ENCODE results near the gene ZNF618.

ZNF618 gene

DNA sequence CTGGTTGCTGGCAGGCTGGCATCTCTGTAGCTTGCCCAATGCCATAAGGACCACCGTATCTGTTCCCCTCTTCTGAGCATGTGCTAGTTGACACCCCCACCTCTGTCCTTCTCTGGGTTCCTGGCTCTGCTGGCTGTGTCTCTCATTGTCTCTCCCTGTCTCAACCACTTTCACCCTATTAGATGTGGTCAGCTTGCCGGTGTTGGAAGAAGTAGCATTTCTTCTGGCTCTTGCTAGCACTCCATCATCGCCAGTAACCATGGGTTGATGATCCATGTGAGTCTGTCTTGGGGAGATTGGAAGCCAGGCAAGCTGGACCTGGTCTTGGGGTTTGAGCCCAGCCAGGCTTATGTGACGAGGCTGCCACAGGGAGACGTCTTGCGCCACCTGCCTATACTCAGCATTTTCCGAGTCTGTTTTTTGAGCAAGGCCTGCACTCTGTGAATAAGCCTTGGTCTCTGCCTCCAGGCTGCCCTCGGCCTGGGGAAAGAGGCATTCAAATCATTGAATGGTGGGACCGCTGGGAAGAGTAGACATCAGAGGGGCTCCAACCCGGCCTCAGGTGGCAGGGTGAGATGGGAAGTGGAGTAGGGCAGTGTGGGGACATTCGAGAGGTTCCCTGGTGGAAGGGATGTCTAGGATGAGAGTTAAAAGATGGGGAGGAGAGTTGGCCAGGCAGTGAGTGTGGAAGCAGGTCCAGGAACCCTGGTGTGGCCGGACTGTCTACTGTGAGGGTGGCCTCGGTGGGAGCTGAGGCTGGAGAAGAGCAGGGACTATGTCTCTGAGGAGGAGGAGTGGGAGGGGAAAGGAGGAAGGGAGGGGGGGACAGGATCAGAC lies 74.3 kb downstream of the ZNF618 start:
- no peaks in the 10 kb centered on the region for H3K4me1 ChIP-seq (ENCODE audit: control insufficient read depth, insufficient read depth, low read length, poor library complexity, severe bottlenecking)
- H3K4me3 ChIP-seq (ENCODE audit: insufficient read depth, low read depth, low read length, poor library complexity, severe bottlenecking) = no peak overlapping the region
- H3K27me3 ChIP-seq (replicated peaks; ENCODE audit: control insufficient read depth, insufficient read depth, low read length, poor library complexity, severe bottlenecking) = no peaks in the 10 kb centered on the region
- no peaks in the 10 kb centered on the region for H3K36me3 ChIP-seq (ENCODE audit: control insufficient read depth, insufficient read depth, low read length)
- H3K27ac ChIP-seq (ENCODE audit: insufficient read depth, low read length, poor library complexity, severe bottlenecking) = no peak overlapping the region
- no peaks in the 10 kb centered on the region for H3K9me3 ChIP-seq (ENCODE audit: control insufficient read depth, low read length)
- no peak for DNase-seq

DNA sequence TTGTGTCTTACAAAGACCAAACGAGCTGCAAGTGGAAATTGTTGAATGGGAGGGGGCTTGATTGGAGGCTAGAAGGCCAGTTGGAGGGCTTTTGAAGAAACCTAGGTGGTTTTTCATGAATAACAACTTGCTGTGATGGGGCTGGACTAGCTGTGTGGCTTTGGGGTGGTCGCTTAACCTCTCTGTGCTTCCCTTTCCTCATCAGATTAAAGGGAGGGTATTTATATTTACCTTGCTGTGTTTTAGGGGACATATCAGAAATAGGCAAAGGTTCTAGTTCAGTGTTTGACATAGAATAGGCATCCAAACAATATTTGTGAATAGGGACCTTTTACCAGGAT lies 74.9 kb downstream of the ZNF618 start:
- no peaks in the 10 kb centered on the region for H3K36me3 ChIP-seq (ENCODE audit: control insufficient read depth, insufficient read depth, low read length)
- no peaks in the 10 kb centered on the region for H3K4me1 ChIP-seq (ENCODE audit: control insufficient read depth, insufficient read depth, low read length, poor library complexity, severe bottlenecking)
- H3K4me3 ChIP-seq (ENCODE audit: insufficient read depth, low read depth, low read length, poor library complexity, severe bottlenecking) = no peak overlapping the region
- no peaks in the 10 kb centered on the region for H3K9me3 ChIP-seq (ENCODE audit: control insufficient read depth, low read length)
- no peaks in the 10 kb centered on the region for H3K27me3 ChIP-seq (replicated peaks; ENCODE audit: control insufficient read depth, insufficient read depth, low read length, poor library complexity, severe bottlenecking)
- DNase-seq = no peak
- H3K27ac ChIP-seq (ENCODE audit: insufficient read depth, low read length, poor library complexity, severe bottlenecking) = no peak overlapping the region

DNA sequence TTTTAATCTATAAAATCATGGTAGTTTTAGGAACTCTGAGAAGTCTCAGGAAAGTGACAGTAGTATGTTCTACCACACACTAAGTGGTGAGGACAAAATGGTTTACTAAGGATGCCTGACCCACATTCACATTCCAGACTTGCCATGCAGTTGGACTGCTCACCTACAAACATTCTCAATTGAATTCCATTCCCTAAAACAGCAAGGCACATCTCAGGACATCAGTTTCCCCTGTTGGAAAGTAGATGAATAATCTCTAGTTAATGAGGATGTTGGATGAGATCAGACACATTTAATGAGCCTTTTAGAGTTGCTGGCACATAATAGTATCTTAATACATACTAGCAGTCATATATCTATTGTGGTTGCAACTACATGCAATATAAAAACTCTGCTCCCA lies 76.6 kb downstream of the ZNF618 start:
- no peaks in the 10 kb centered on the region for H3K36me3 ChIP-seq (ENCODE audit: control insufficient read depth, insufficient read depth, low read length)
- H3K4me1 ChIP-seq (ENCODE audit: control insufficient read depth, insufficient read depth, low read length, poor library complexity, severe bottlenecking) = no peaks in the 10 kb centered on the region
- no peak overlapping the region for H3K27ac ChIP-seq (ENCODE audit: insufficient read depth, low read length, poor library complexity, severe bottlenecking)
- DNase-seq = no peak
- no peaks in the 10 kb centered on the region for H3K27me3 ChIP-seq (replicated peaks; ENCODE audit: control insufficient read depth, insufficient read depth, low read length, poor library complexity, severe bottlenecking)
- H3K9me3 ChIP-seq (ENCODE audit: control insufficient read depth, low read length) = no peaks in the 10 kb centered on the region
- H3K4me3 ChIP-seq (ENCODE audit: insufficient read depth, low read depth, low read length, poor library complexity, severe bottlenecking) = no peak overlapping the region

DNA sequence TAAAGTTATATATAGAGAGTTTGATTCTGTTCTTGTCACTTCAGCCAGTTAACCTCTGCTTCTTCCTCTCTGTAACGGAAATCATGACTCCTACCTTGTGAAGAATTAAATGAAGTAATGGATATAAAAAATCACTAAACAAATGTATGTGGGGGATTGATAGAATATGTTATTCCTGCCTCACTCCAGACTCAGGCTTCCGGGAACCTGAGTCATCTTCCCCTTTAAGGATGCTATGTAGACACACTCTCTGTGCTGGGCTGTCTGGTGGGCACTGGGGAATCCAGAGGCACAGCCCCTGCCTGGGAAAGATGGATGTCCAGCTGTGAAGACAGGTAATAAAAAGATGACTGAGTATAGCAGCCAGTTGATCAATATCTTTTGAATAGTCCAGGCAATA lies 77.4 kb downstream of the ZNF618 start:
- no peaks in the 10 kb centered on the region for H3K9me3 ChIP-seq (ENCODE audit: control insufficient read depth, low read length)
- no peak overlapping the region for H3K4me3 ChIP-seq (ENCODE audit: insufficient read depth, low read depth, low read length, poor library complexity, severe bottlenecking)
- no peak for DNase-seq
- H3K4me1 ChIP-seq (ENCODE audit: control insufficient read depth, insufficient read depth, low read length, poor library complexity, severe bottlenecking) = no peaks in the 10 kb centered on the region
- no peak overlapping the region for H3K27ac ChIP-seq (ENCODE audit: insufficient read depth, low read length, poor library complexity, severe bottlenecking)
- no peaks in the 10 kb centered on the region for H3K36me3 ChIP-seq (ENCODE audit: control insufficient read depth, insufficient read depth, low read length)
- no peaks in the 10 kb centered on the region for H3K27me3 ChIP-seq (replicated peaks; ENCODE audit: control insufficient read depth, insufficient read depth, low read length, poor library complexity, severe bottlenecking)

DNA sequence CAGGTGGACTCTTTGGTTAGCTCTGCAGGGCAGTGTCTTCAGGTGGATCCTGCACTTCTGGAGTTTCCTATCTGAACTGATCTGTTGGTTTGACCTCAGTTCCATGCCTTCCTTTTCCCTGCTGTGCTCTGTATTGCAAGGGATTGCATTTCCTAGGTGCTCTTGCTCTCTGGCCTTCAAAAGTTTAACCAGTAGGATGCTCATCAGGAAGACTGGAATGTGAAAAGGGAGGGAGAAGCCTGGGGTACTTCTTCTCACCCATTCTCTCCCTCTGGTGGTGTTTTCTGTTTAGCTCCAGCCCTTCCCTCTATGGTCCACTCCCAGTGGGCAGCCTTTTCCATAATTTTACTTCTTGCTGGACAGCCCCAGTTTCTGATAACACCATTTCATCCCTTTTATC lies 78.5 kb downstream of the ZNF618 start:
- no peak for DNase-seq
- no peaks in the 10 kb centered on the region for H3K9me3 ChIP-seq (ENCODE audit: control insufficient read depth, low read length)
- no peak overlapping the region for H3K27ac ChIP-seq (ENCODE audit: insufficient read depth, low read length, poor library complexity, severe bottlenecking)
- H3K4me3 ChIP-seq (ENCODE audit: insufficient read depth, low read depth, low read length, poor library complexity, severe bottlenecking) = no peak overlapping the region
- no peaks in the 10 kb centered on the region for H3K36me3 ChIP-seq (ENCODE audit: control insufficient read depth, insufficient read depth, low read length)
- no peaks in the 10 kb centered on the region for H3K27me3 ChIP-seq (replicated peaks; ENCODE audit: control insufficient read depth, insufficient read depth, low read length, poor library complexity, severe bottlenecking)
- H3K4me1 ChIP-seq (ENCODE audit: control insufficient read depth, insufficient read depth, low read length, poor library complexity, severe bottlenecking) = no peaks in the 10 kb centered on the region

DNA sequence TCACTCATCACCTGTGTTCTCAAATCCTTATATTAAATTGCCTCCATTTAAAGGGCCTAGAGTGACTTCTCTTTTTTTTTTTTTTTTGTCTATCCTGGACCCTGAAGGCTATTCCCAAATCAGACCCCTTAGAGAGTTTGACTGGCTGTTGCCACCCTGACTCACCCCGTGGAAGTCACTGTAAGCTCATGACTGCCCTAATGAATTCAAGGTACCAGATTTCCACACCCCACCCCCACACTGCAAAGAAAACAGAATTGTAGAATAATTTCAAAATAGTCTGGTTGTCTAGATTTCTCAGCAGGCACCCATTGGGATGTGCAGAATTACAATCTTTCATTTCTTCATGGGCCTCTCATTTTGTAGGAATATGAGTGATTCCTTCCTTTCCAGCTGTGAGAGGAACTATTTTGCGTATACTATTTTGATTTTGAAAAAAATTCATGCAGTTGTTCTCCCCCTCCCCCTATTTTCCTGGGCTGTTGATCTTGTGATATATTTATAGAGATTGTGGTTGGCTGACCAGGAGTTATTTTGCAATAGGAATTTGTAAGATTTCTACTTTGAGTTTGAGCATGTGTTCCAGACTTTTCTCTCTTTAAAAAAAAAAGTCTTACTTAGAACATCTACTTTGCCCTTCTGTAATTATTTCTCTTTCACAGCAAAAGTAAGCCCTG lies 79.1 kb downstream of the ZNF618 start:
- DNase-seq = no peak
- no peaks in the 10 kb centered on the region for H3K36me3 ChIP-seq (ENCODE audit: control insufficient read depth, insufficient read depth, low read length)
- no peaks in the 10 kb centered on the region for H3K4me1 ChIP-seq (ENCODE audit: control insufficient read depth, insufficient read depth, low read length, poor library complexity, severe bottlenecking)
- H3K4me3 ChIP-seq (ENCODE audit: insufficient read depth, low read depth, low read length, poor library complexity, severe bottlenecking) = no peak overlapping the region
- no peaks in the 10 kb centered on the region for H3K27me3 ChIP-seq (replicated peaks; ENCODE audit: control insufficient read depth, insufficient read depth, low read length, poor library complexity, severe bottlenecking)
- H3K27ac ChIP-seq (ENCODE audit: insufficient read depth, low read length, poor library complexity, severe bottlenecking) = no peak overlapping the region
- no peaks in the 10 kb centered on the region for H3K9me3 ChIP-seq (ENCODE audit: control insufficient read depth, low read length)

DNA sequence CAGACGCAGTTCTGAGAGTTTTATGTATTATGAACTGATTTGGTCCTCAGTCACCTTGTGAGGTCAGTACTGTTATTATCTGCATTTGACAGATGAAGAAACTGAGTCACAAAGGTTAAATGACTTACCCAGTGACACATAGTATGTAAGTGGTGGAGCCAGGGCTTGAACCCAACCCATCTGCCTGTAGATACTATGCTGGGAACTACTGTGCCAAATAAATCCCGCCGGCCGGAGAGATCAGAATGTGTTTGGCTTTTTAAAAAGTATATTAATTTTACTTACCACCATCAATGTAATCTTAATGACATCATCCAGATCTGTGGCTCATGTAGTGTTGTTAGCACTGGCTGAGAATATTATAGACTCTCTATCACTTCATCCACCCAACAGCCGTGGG lies 80.8 kb downstream of the ZNF618 start:
- H3K4me1 ChIP-seq (ENCODE audit: control insufficient read depth, insufficient read depth, low read length, poor library complexity, severe bottlenecking) = no peaks in the 10 kb centered on the region
- no peaks in the 10 kb centered on the region for H3K9me3 ChIP-seq (ENCODE audit: control insufficient read depth, low read length)
- DNase-seq = no peak
- H3K27ac ChIP-seq (ENCODE audit: insufficient read depth, low read length, poor library complexity, severe bottlenecking) = no peak overlapping the region
- H3K27me3 ChIP-seq (replicated peaks; ENCODE audit: control insufficient read depth, insufficient read depth, low read length, poor library complexity, severe bottlenecking) = no peaks in the 10 kb centered on the region
- no peak overlapping the region for H3K4me3 ChIP-seq (ENCODE audit: insufficient read depth, low read depth, low read length, poor library complexity, severe bottlenecking)
- no peaks in the 10 kb centered on the region for H3K36me3 ChIP-seq (ENCODE audit: control insufficient read depth, insufficient read depth, low read length)

DNA sequence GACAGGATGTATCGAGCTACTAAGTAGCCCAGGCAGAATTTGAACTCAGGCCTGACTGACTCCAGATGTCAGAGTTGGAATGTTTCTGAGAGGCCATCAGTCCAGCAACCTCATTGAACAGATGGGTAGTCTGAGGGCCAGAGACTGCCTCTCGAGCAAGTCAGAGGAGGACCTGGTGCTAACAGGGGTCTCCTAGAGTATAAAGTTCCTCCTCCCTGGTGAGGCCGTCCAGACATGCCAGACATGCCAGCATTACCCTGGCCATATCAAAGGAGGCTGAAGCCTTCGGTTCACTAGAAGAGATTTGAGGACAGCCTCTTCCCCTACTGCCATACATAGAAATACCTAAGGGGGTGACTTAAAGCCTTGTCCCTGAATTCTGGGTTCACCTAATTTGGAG lies 81.2 kb downstream of the ZNF618 start:
- no peaks in the 10 kb centered on the region for H3K36me3 ChIP-seq (ENCODE audit: control insufficient read depth, insufficient read depth, low read length)
- H3K27ac ChIP-seq (ENCODE audit: insufficient read depth, low read length, poor library complexity, severe bottlenecking) = no peak overlapping the region
- no peaks in the 10 kb centered on the region for H3K27me3 ChIP-seq (replicated peaks; ENCODE audit: control insufficient read depth, insufficient read depth, low read length, poor library complexity, severe bottlenecking)
- no peaks in the 10 kb centered on the region for H3K4me1 ChIP-seq (ENCODE audit: control insufficient read depth, insufficient read depth, low read length, poor library complexity, severe bottlenecking)
- no peak overlapping the region for H3K4me3 ChIP-seq (ENCODE audit: insufficient read depth, low read depth, low read length, poor library complexity, severe bottlenecking)
- DNase-seq = no peak
- H3K9me3 ChIP-seq (ENCODE audit: control insufficient read depth, low read length) = no peaks in the 10 kb centered on the region

DNA sequence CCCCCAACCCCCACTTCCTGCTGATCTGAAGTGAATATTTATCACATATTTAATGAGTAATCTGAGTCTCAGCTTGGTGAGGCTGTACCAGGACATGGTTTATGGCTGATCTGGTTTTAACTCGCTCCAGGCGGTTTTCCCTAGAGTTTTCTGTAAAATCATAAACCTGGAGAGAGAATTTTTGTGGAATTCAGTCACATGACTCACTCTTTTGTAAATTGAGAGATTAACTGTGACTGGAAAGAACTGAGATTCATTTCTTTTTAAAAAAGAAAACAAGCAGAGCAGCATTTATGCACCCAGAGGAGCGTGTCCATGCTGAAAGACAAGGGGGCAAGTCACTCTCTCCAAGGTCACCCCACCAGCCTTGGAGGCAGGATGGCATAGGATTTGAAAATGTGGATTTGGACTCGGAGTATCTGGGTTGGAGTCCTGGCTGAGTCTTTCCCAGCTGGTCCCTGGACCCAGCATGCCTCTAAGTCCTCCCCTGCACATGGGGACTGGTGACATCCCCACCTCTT lies 81.8 kb downstream of the ZNF618 start:
- Histone ChIP-seq H3K4me1 (ENCODE audit: control insufficient read depth, insufficient read depth, low read length, poor library complexity, severe bottlenecking) (no peaks in the 10 kb centered on the region), H3K9me3 (ENCODE audit: control insufficient read depth, low read length) (no peaks in the 10 kb centered on the region), H3K36me3 (ENCODE audit: control insufficient read depth, insufficient read depth, low read length) (no peaks in the 10 kb centered on the region), H3K4me3 (ENCODE audit: insufficient read depth, low read depth, low read length, poor library complexity, severe bottlenecking) (no peak overlapping the region), H3K27ac (ENCODE audit: insufficient read depth, low read length, poor library complexity, severe bottlenecking) (no peak overlapping the region), H3K27me3 (replicated peaks; ENCODE audit: control insufficient read depth, insufficient read depth, low read length, poor library complexity, severe bottlenecking) (no peaks in the 10 kb centered on the region)
- no peak for DNase-seq

DNA sequence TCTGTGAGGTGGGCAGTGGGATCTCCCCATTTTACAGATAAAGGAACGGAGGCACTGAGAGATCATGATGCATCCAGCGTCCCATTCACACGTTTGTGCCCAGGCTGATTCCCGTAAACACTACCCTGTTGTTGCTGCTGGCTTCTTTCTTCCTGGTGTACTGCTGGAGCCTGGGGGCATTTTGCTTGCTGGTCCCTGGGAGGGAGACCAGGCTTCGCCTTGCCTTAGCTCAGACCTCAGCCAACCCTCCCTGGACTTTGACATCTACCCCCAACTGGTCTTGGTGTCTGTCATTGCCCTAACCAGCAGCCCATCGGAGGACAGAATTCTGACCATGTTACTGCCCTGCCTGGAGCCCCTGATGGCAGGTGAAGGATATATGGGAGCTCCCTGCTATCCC lies 82.4 kb downstream of the ZNF618 start:
- H3K4me1 ChIP-seq (ENCODE audit: control insufficient read depth, insufficient read depth, low read length, poor library complexity, severe bottlenecking) = no peaks in the 10 kb centered on the region
- H3K36me3 ChIP-seq (ENCODE audit: control insufficient read depth, insufficient read depth, low read length) = no peaks in the 10 kb centered on the region
- no peaks in the 10 kb centered on the region for H3K27me3 ChIP-seq (replicated peaks; ENCODE audit: control insufficient read depth, insufficient read depth, low read length, poor library complexity, severe bottlenecking)
- DNase-seq = no peak
- no peak overlapping the region for H3K4me3 ChIP-seq (ENCODE audit: insufficient read depth, low read depth, low read length, poor library complexity, severe bottlenecking)
- no peak overlapping the region for H3K27ac ChIP-seq (ENCODE audit: insufficient read depth, low read length, poor library complexity, severe bottlenecking)
- H3K9me3 ChIP-seq (ENCODE audit: control insufficient read depth, low read length) = no peaks in the 10 kb centered on the region

Measured in effector memory CD4-positive, alpha-beta T cell (primary cell).